Measurements from ENCODE around the gene ANKRD34A. TPM values are rescaled to one million over a fixed set of nuclear protein-coding genes. Genes with fewer than 3 reads are reported as not detected.

Gene ANKRD34A
- total RNA-seq, 1 experiment from 2014 or later = 0.77 TPM

GRCh38 chr1:145992958-145993617 lies 28.7 kb upstream of the ANKRD34A start:
- peaks cover 21% of the 10 kb centered on the region; the same call in 1 of the 2 replicates for H3K4me1 ChIP-seq
- POLR2A ChIA-PET = no interaction called here
- Mint-ChIP-seq H3K4me1 (ENCODE audit: low read depth, unreplicated experiment) (peaks cover 23% of the 10 kb centered on the region), H3K27me3 (ENCODE audit: insufficient read depth, unreplicated experiment) (no peaks in the 10 kb centered on the region), H3K27ac (ENCODE audit: unreplicated experiment) (no peak overlapping the region), H3K36me3 (ENCODE audit: insufficient read depth, unreplicated experiment) (peaks cover 43% of the 10 kb centered on the region), H3K4me3 (ENCODE audit: unreplicated experiment) (no peak overlapping the region), H3K9me3 (ENCODE audit: unreplicated experiment) (no peaks in the 10 kb centered on the region)
- no peak for TF ChIP-seq CTCF (IDR thresholded peaks at IDR 0.05; ENCODE audit: insufficient read depth in 1 of 2, low read depth in 1 of 2, low read length in 1 of 2, severe bottlenecking in 1 of 2, unreplicated experiment in 1 of 2)
- peak overlapping the region; percentile 91 for H3K4me3 ChIP-seq (ENCODE audit: low read depth, low read length)
- no peaks in the 10 kb centered on the region for H3K9me3 ChIP-seq
- no peaks in the 10 kb centered on the region for H3K27me3 ChIP-seq (replicated peaks; ENCODE audit: control insufficient read depth, insufficient read depth, low read length)
- intact Hi-C loops (cut with micrococcal nuclease; ENCODE audit: unreplicated experiment) = no loop called here
- CTCF ChIA-PET = interaction anchor here (0.7 kb wide), 1 partner anchor 14 kb away, joined by 3 read pairs; no protein-coding TSS in a partner anchor
- H3K36me3 ChIP-seq (ENCODE audit: control insufficient read depth, insufficient read depth, low read length) = peaks cover 16% of the 10 kb centered on the region; the same call in 1 of the 2 replicates
- no peak for DNase-seq
- BruUV-seq (replicated peaks) = no TSS peak

- H3K4me1 Mint-ChIP-seq (ENCODE audit: low read depth, unreplicated experiment) = peaks cover 20% of the 10 kb centered on the region
- Histone ChIP-seq H3K4me1 (peaks cover 21% of the 10 kb centered on the region; the same call in 1 of the 2 replicates), H3K27me3 (replicated peaks; ENCODE audit: control insufficient read depth, insufficient read depth, low read length) (no peaks in the 10 kb centered on the region), H3K36me3 (ENCODE audit: control insufficient read depth, insufficient read depth, low read length) (peaks cover 16% of the 10 kb centered on the region; the same call in 1 of the 2 replicates), H3K4me3 (ENCODE audit: low read depth, low read length) (no peak overlapping the region), H3K9me3 (no peaks in the 10 kb centered on the region)
- H3K9me3 Mint-ChIP-seq (ENCODE audit: unreplicated experiment) = no peaks in the 10 kb centered on the region
- no peaks in the 10 kb centered on the region for H3K27me3 Mint-ChIP-seq (ENCODE audit: insufficient read depth, unreplicated experiment)
- no peak for TF ChIP-seq CTCF (IDR thresholded peaks at IDR 0.05; ENCODE audit: insufficient read depth in 1 of 2, low read depth in 1 of 2, low read length in 1 of 2, severe bottlenecking in 1 of 2, unreplicated experiment in 1 of 2)
- intact Hi-C loops (cut with micrococcal nuclease; ENCODE audit: unreplicated experiment) = no loop called here
- CTCF ChIA-PET = interaction anchor here (0.7 kb wide), 1 partner anchor 13 kb away, joined by 3 read pairs; no protein-coding TSS in a partner anchor
- no peak overlapping the region for H3K27ac Mint-ChIP-seq (ENCODE audit: unreplicated experiment)
- DNase-seq = no peak
- POLR2A ChIA-PET = no interaction called here
- H3K4me3 Mint-ChIP-seq (ENCODE audit: unreplicated experiment) = no peak overlapping the region
- peaks cover 43% of the 10 kb centered on the region for H3K36me3 Mint-ChIP-seq (ENCODE audit: insufficient read depth, unreplicated experiment)
- BruUV-seq (replicated peaks) = no TSS peak
These were observed 28.1 kb upstream of the ANKRD34A start for GRCh38 chr1:145992502-145992936.

GRCh38 chr1:145991735-145992412 lies 27.5 kb upstream of the ANKRD34A start:
- Mint-ChIP-seq H3K27ac (ENCODE audit: unreplicated experiment) (no peak overlapping the region), H3K36me3 (ENCODE audit: insufficient read depth, unreplicated experiment) (peaks cover 43% of the 10 kb centered on the region), H3K9me3 (ENCODE audit: unreplicated experiment) (no peaks in the 10 kb centered on the region), H3K27me3 (ENCODE audit: insufficient read depth, unreplicated experiment) (no peaks in the 10 kb centered on the region), H3K4me1 (ENCODE audit: low read depth, unreplicated experiment) (peaks cover 14% of the 10 kb centered on the region), H3K4me3 (ENCODE audit: unreplicated experiment) (no peak overlapping the region)
- CTCF ChIA-PET = interaction anchor here (1.3 kb wide), 1 partner anchor 15 kb away, joined by 4 read pairs; no protein-coding TSS in a partner anchor
- Histone ChIP-seq H3K9me3 (no peaks in the 10 kb centered on the region), H3K4me3 (ENCODE audit: low read depth, low read length) (no peak overlapping the region), H3K27me3 (replicated peaks; ENCODE audit: control insufficient read depth, insufficient read depth, low read length) (no peaks in the 10 kb centered on the region), H3K4me1 (0 out of 2 replicates have a peak, but pooled peaks cover 17% of the 10 kb centered on the region), H3K36me3 (ENCODE audit: control insufficient read depth, insufficient read depth, low read length) (peaks cover 16% of the 10 kb centered on the region; the same call in 1 of the 2 replicates)
- intact Hi-C loops (cut with micrococcal nuclease; ENCODE audit: unreplicated experiment) = no loop called here
- DNase-seq = no peak
- POLR2A ChIA-PET = interaction anchor here (0.6 kb wide), 1 partner anchor 12 kb away, joined by 3 read pairs; no protein-coding TSS in a partner anchor
- no TSS peak for BruUV-seq (replicated peaks)
- TF ChIP-seq CTCF (IDR thresholded peaks at IDR 0.05; ENCODE audit: insufficient read depth in 1 of 2, low read depth in 1 of 2, low read length in 1 of 2, severe bottlenecking in 1 of 2, unreplicated experiment in 1 of 2) = no peak

Data from Caco-2 (cell line).